BJ (cell line): Measurements from ENCODE around the gene ALOX15B. TPM values are rescaled to one million over a fixed set of nuclear protein-coding genes. Genes with fewer than 3 reads are reported as not detected.

Source experiments
- CTCF ChIA-PET: fragments of 350-600 bp; formaldehyde crosslinking; extraction: SDS; loops from one replicate; lab custom pipeline; 2021; ENCODE audit warnings: antibody characterized with exemption, inconsistent platforms; lab: Yijun Ruan, JAX
- POLR2A ChIA-PET: fragments of 300-600 bp; sonication (Branson Sonifier 250); formaldehyde crosslinking; extraction: SDS; loops from one replicate; lab custom pipeline; 2021; ENCODE audit warnings: antibody characterized with exemption; lab: Charles Lee
- DNase-seq: peaks from one replicate; pipeline ENCODE4 v3.0.0-alpha.2; 2011; ENCODE audit warnings: low read depth
- H3K27me3 ChIP-seq: 2 replicates; pipeline ENCODE4 v1.6.0; 2011; ENCODE audit warnings: low read length; ENCODE audit not compliant: control insufficient read depth, insufficient read depth
- H3K36me3 ChIP-seq: 2 replicates; pipeline ENCODE4 v1.5.1; 2011; ENCODE audit warnings: low read length; ENCODE audit not compliant: control insufficient read depth, insufficient read depth
- H3K4me3 ChIP-seq: 2 replicates; pipeline ENCODE4 v1.5.1; 2011; ENCODE audit warnings: low read depth, mild to moderate bottlenecking, control low read depth, low read length
- CTCF ChIP-seq: IDR thresholded peaks from 2 replicates; pipeline ENCODE4 v1.5.1; 2011; ENCODE audit warnings: low read depth, mild to moderate bottlenecking, control low read depth, inconsistent platforms, low read length, moderate library complexity; ENCODE audit not compliant: insufficient read depth
- polyA plus RNA-seq: library from polyadenylated mRNA; depleted of rRNA; stranded (reverse); fragments of >200 nt; gene quantifications from 2 replicates; pipeline ENCODE4 v1.2.3, GENCODE V29; 2011

Gene ALOX15B
- polyA plus RNA-seq, 1 experiment: not detected

DNA sequence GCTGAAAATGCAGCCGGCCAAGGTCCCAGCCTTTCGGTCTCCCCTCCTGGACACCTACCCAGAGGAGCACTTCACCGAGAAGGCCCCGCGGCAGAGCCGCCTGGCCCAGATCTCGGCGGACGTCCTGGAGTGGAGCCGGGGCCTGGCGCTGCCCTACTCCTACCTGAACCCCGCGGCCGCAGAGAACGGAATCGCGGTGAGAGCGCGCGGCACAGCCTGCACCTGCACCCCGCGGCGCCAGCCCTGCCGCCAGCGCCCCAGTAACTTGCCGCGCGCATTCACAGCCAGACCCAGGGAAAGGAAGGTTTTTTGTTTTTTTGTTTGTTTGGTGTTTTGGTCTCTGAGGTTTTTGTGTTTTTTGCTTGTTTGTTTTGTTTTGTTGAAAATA, 33.5 kb downstream of the ALOX15B start:
- Histone ChIP-seq H3K27me3 (peaks cover 54% of the 10 kb centered on the region), H3K4me3 (no peak overlapping the region), H3K36me3 (no peaks in the 10 kb centered on the region)
- ChIA-PET CTCF (interaction anchor here (1.5 to 6.4 kb wide), 5 partner anchors 12 to 45 kb away, joined by 5 to 54 read pairs (median 39); partner anchors contain the start of genes ALOX12B and ALOXE3), POLR2A (no interaction called here)
- no peak for DNase-seq
- TF ChIP-seq CTCF: no peak

DNA sequence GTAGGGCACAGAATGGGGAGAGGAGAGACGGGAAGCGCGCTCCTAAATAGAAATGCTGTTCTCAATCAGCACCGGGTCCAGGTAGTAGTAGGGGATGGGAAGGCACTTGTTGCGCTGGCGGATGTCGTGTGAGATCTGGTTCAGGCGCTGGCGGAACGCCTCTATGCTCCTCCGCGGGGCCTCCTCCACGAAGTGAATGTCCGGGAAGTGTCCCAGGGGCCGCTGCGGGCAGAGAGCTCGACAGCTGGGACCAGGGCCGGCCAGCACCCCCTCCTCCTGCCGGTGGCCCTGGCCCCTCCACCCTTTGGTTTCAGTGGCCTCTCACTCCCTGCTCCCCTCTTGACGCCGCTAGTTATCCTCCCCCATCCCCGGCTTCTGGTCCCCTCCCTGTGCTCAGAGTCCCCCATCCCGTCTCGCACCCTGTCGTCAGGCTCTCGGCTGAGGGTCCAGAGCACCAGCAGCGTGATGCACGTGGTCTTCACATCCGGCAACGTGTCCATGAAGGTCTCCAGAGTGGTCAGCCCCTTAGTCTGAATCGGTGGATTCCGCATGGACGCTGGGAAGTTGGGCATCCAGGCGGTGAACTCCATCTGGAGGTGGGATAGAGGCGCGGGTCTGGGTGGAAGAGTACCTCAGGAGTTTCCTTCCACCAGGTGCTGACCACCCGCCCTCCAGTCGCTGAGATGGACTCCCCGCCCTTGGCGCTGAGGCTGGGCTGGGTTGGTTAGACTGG, 34.0 kb downstream of the ALOX15B start:
- no peak for TF ChIP-seq CTCF
- peaks cover 53% of the 10 kb centered on the region for H3K27me3 ChIP-seq
- no peaks in the 10 kb centered on the region for H3K36me3 ChIP-seq
- POLR2A ChIA-PET: no interaction called here
- CTCF ChIA-PET: interaction anchor here (0.8 to 6.4 kb wide), 25 partner anchors 8 to 287 kb away, joined by 3 to 72 read pairs (median 5); partner anchors contain the start of genes ALOX12B and ALOXE3
- no peak overlapping the region for H3K4me3 ChIP-seq
- no peak for DNase-seq

- DNase-seq: no peak
- Histone ChIP-seq H3K27me3 (peaks cover 52% of the 10 kb centered on the region), H3K36me3 (no peaks in the 10 kb centered on the region), H3K4me3 (no peak overlapping the region)
- ChIA-PET CTCF (interaction anchor here (0.6 to 6.4 kb wide), 37 partner anchors 9 to 712 kb away, joined by 3 to 72 read pairs (median 4); partner anchors contain the start of genes ALOX12B, ALOXE3, AURKB and HES7), POLR2A (no interaction called here)
- TF ChIP-seq CTCF: peak; percentile 94
Measured at GRCh38 chr17:8073627-8074484, 35.0 kb downstream of the ALOX15B start.

DNA sequence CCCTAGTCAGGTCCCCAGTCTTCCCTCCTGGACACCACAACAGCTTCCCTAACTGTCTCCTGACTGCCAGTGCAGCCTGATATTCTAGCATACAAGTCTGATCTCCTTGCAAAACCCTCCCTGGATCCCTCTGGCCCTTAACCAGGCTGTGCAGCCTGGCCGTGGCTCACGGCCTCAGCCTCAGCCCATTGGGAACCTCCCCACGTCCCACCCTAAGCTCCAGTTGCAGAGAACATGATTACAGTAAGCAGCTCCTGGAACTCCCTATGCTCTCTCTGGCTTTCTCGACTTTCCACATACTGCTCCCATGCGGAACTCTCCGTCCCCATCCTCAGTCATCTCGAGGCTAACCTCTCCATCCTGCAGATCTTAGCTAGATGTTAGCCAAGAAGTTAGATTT, 35.7 kb downstream of the ALOX15B start:
- peaks cover 55% of the 10 kb centered on the region for H3K27me3 ChIP-seq
- no peak for TF ChIP-seq CTCF
- no peak overlapping the region for H3K4me3 ChIP-seq
- ChIA-PET POLR2A (no interaction called here), CTCF (interaction anchor here (0.7 to 6.4 kb wide), 26 partner anchors 10 to 711 kb away, joined by 3 to 72 read pairs (median 4); partner anchors contain the start of genes ALOX12B, ALOXE3, AURKB and HES7)
- H3K36me3 ChIP-seq: no peaks in the 10 kb centered on the region
- DNase-seq: no peak

DNA sequence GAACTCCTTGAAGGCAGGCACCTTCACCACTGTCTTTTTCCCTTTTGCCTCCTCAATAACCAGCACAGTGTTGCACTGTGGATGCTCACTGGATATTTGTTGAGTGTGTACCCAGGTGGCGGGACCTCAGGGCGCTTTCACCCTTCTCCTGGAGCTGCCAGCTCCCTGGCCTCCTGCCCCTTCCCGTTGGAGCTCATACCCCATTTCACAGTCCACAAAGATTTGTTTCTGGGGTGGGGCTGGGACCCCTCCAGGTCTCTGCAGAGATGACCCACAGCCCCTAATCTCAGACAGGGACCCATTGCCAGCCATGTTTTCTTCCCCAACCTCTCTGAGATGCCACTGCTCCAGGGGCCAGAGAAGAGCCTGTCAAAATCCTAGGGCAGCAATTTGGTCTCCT, 36.2 kb downstream of the ALOX15B start:
- POLR2A ChIA-PET: no interaction called here
- peaks cover 55% of the 10 kb centered on the region for H3K27me3 ChIP-seq

More for the DNA sequence above, 36.2 kb downstream of the ALOX15B start:
- no peak for DNase-seq
- CTCF ChIA-PET: interaction anchor here (0.8 to 6.4 kb wide), 12 partner anchors 10 to 710 kb away, joined by 3 to 72 read pairs (median 8); partner anchors contain the start of genes ALOX12B, ALOXE3 and HES7
- TF ChIP-seq CTCF: no peak
- Histone ChIP-seq H3K36me3 (no peaks in the 10 kb centered on the region), H3K4me3 (no peak overlapping the region)
